ENCODE results near the gene DOK6. TPM values are rescaled to one million over a fixed set of nuclear protein-coding genes. Genes with fewer than 3 reads are reported as not detected.

DOK6 gene
- total and polyA plus RNA-seq, 2 of the 13 experiments (the other 11 are each of a cell fraction or from before 2014, with no cell fraction given), result 17.0 to 17.2 TPM

DNA sequence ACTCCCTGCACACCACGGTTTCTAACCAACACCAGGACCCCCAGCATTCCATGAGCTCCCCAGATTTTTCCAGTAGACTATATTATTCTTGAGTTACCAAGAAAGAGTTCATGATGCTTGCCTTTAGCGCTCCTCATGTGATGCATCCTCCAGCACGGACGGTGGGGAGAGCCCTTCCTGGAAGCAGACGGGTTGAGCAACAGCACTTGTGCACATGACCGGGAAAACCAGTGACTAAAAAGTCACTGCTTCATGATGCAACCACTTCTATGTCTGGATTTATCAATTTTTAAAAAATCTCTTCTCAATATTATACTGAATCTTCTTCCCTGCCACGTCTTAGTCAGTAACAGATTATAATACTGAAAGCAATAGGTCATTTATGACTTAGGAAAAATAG, 20.4 kb upstream of the DOK6 start (continued):
- peak; percentile 87 for TF ChIP-seq CEBPB (IDR thresholded peaks at IDR 0.05; ENCODE audit: borderline replicate concordance, low read depth, low read length)
- no peak for TF ChIP-seq ZNF142 (CRISPR knock-in tag; IDR thresholded peaks at IDR 0.05)
- no peak for TF ChIP-seq ZBTB10 (CRISPR knock-in tag; IDR thresholded peaks at IDR 0.05; ENCODE audit: borderline replicate concordance)
- 0 out of 2 replicates have a peak, but pooled peaks have one; percentile 34 for TF ChIP-seq ZNF644 (CRISPR knock-in tag; IDR thresholded peaks at IDR 0.05; ENCODE audit: low read depth)
- TF ChIP-seq TFE3 (CRISPR knock-in tag; IDR thresholded peaks at IDR 0.05), result peak; percentile 77
- TF ChIP-seq ZNF12 (CRISPR knock-in tag; IDR thresholded peaks at IDR 0.05), result no peak
- TF ChIP-seq RAD51 (IDR thresholded peaks at IDR 0.05; ENCODE audit: borderline replicate concordance), result no peak
- TF ChIP-seq ZNF792 (CRISPR knock-in tag; IDR thresholded peaks at IDR 0.05), result no peak
- no peak for TF ChIP-seq ZNF570 (CRISPR knock-in tag; IDR thresholded peaks at IDR 0.05; ENCODE audit: borderline replicate concordance)
- no peak for TF ChIP-seq MTF2 (CRISPR knock-in tag; IDR thresholded peaks at IDR 0.05; ENCODE audit: borderline replicate concordance)
